Subcutaneous adipose tissue (tissue), 4 donors: ENCODE data around the gene STEAP3. TPM values are rescaled to one million over a fixed set of nuclear protein-coding genes. Genes with fewer than 3 reads are reported as not detected.

ENCODE experiments used
- total RNA-seq, 4 donors: library from RNA; depleted of rRNA; stranded (reverse); fragments of >200 nt; gene quantifications; one replicate each; pipeline ENCODE4 v1.1.0, GENCODE V29; 2016
- TF ChIP-seq, protein P1 (sequence below): fragments of 450-650 bp; IDR thresholded peaks from one replicate; pipeline ENCODE4 v1.5.1; 2016; ENCODE audit warnings: low read depth, mild to moderate bottlenecking, control low read depth, antibody characterized with exemption, moderate library complexity

STEAP3 gene
- total RNA-seq, 4 donors from 2014 or later: 11.0 to 17.9 (median 14.4) TPM

- TF ChIP-seq, protein P1, sequence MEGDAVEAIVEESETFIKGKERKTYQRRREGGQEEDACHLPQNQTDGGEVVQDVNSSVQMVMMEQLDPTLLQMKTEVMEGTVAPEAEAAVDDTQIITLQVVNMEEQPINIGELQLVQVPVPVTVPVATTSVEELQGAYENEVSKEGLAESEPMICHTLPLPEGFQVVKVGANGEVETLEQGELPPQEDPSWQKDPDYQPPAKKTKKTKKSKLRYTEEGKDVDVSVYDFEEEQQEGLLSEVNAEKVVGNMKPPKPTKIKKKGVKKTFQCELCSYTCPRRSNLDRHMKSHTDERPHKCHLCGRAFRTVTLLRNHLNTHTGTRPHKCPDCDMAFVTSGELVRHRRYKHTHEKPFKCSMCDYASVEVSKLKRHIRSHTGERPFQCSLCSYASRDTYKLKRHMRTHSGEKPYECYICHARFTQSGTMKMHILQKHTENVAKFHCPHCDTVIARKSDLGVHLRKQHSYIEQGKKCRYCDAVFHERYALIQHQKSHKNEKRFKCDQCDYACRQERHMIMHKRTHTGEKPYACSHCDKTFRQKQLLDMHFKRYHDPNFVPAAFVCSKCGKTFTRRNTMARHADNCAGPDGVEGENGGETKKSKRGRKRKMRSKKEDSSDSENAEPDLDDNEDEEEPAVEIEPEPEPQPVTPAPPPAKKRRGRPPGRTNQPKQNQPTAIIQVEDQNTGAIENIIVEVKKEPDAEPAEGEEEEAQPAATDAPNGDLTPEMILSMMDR: no peak
Measured at GRCh38 chr2:119293254-119293653, 69.6 kb downstream of the STEAP3 start.

DNA sequence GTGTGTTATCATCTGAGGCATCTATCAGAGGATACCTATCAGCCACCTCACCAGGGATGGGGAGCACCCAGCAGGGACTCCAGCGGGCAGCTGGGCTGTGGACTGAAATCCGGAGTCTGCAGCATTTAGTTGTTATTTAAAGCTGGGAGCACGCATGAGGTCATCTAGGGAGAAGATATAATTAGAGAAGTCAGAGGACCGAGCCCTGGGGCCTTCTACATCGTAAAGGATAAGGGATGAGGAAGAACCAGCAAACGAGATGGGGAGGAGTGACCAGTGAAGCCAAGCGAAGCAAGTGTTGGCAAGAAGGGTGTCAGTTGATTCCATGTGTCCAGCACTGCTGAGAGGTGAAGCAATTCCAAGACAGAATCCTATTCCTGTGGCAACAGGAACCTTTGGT lies 70.3 kb downstream of the STEAP3 start:
- TF ChIP-seq, protein P1: no peak

DNA sequence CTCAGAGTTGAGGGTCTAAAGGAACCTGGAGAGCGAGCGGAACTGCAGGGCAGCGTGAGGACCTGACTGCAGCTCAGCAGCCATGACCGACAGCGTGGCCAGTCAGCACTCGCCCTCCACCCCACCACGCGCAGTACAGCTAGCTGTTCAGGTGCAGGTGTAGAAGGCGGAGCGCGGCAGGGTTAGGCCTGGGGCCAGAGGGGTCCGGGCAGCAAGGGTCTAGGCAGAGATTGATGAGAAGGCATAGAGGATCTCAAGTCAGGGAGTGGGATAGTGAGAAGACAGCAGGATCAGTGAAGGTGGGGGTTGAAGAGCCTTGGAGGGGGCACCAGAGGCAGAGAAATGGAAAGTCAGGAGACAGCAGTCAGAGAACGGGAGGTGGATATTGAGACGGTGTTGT lies 71.0 kb downstream of the STEAP3 start:
- TF ChIP-seq, protein P1: no peak

GRCh38 chr2:119295688-119296375 lies 72.2 kb downstream of the STEAP3 start:
- TF ChIP-seq, protein P1: no peak

DNA sequence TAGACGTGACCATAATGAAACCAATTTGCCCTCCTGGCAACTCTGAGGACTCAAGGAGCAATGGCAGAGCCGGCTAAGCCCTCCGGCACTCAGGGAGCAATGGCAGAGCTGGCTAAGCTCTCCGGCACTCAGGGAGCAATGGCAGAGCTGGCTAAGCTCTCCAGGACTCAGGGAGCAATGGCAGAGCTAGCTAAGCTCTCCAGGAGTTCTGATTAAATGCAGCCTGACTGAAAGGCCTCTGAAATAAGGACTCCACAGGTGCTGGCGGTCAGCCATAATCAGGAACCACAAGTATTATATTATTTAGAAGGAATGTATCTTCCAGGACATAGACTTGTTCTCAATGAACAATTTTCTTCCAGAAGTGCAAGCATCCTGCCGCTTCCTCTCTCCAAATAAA lies 77.8 kb downstream of the STEAP3 start:
- TF ChIP-seq, protein P1: no peak

DNA sequence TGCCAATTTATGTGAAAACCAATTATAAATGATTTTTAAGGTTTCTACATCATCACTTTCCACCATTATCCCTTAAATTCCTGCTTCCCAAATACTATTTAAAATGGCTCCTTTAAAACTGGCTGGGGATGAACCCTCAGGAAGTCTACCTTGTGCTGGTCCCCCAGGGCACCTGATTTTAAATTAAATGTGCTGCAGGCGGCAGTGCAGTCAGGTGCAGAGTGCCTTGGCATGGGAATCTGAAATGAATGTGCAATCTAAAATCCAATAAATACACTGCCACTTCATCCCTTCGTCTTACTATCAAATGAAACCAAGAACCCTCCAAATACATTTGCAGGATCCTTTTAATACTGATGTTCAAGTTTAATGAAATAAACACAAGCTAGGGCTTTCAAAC lies 81.2 kb downstream of the STEAP3 start:
- TF ChIP-seq, protein P1: no peak

DNA sequence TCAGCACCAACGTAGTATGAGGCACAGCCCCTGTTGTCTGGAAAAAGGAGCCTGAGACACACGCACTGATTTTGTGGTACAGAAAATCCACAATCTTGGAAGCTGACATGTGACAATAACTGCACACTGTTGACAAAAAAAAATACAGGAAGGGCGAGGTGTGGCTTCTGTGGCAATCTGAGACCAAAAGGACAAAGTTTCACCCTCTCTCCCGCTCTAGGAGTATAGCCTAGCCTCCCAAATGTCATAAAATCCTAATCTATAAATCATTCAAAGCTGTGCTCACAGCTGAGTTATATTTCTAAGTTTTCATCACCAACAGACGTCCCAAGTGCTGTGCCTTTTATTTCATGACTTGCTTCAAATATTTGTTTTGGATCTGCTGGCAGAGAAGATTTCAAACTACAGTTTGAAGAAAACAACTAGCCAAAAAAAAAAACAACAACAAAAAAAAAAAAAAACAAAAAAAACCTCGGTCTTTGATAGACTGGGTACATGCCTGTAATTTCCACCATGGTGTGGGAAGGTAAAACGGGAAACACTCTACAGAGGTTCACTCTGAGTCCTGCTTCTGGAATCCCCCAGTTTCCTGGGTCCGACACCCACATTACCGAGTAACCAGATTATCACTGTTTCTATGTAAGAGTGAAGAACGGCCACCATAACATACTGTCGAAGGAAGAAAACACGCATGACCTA lies 82.0 kb downstream of the STEAP3 start:
- TF ChIP-seq, protein P1: no peak
